ENCODE results near the gene CTSA.
A peak's percentile ranks its signal among the peaks of the same experiment; 100 is the strongest.

Gene CTSA

DNA sequence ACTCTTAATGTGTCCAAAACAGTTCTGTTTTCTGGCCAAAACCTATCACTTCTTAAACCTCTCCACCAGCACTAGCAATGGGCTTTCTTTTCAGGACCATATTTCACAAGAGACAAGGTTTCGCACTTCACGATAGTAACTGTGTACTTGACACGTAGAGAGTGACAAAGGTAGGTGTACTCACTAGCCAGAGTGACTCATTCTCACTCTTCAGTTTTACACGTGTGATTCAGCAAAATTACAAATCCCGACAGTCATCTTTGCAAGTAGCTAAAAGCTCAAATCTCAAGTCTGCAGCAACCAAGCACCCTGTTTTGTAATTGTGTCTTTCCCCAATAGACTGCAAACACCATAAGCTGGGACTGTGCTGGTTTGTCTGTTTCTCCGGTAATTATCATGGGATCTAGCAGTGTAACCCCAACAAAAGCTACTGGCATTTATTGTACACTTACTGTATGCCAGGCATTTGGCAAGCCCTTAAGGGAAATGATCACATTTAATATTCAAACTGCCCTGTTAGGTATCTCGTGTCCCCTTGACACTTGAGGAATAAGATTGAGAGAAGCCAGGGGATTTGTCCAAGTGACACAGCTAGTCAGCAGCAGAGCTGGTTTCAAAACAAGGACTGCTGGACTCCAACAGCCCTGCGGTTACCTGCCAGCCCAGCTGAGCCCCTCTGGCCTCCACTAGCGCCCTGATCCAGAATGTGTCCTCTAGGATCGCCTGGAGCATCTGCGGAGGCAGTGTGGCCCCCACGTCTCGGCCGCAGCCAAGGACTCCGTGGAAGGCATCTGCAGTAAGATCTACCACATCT is 53.2 kb downstream of the CTSA start:
- peak; percentile 14 for DNase-seq

DNA sequence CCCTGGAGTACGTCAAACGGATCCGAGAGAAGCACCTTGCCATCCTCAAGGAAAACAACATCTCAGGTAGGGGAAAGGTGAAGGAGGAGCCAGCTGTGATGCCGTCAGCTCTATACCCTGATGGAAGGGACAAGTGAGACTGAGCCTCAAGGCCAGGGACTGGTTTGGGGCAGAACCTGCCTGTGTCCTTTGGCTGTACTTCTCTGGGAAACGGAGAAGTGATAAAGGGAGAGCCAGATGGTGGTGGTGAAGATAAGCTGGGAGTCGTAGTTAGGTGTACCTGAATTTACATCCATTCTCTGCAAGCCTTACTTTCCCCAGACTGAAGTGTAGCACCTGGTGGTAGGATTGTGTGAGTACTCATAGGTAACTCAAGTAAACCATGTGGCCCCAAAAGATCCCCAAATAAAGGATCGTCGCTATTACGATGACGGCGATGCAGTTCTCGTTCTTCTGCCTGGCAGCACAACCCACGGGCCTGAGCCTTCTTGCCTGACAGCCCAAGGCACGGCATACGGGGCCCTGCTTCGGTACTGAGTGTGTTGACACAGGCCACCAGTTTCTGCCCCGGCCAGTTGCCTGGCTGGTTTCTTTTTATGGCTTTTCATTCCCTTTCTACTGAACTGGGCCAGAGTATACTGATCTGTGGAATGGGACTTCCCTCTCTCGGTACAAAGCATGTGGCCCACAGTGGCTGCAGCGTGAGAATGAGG is 54.0 kb downstream of the CTSA start:
- DNase-seq = no peak

GRCh38 chr20:45945678-45946148 is 54.6 kb downstream of the CTSA start:
- peak; percentile 38 for DNase-seq

DNA sequence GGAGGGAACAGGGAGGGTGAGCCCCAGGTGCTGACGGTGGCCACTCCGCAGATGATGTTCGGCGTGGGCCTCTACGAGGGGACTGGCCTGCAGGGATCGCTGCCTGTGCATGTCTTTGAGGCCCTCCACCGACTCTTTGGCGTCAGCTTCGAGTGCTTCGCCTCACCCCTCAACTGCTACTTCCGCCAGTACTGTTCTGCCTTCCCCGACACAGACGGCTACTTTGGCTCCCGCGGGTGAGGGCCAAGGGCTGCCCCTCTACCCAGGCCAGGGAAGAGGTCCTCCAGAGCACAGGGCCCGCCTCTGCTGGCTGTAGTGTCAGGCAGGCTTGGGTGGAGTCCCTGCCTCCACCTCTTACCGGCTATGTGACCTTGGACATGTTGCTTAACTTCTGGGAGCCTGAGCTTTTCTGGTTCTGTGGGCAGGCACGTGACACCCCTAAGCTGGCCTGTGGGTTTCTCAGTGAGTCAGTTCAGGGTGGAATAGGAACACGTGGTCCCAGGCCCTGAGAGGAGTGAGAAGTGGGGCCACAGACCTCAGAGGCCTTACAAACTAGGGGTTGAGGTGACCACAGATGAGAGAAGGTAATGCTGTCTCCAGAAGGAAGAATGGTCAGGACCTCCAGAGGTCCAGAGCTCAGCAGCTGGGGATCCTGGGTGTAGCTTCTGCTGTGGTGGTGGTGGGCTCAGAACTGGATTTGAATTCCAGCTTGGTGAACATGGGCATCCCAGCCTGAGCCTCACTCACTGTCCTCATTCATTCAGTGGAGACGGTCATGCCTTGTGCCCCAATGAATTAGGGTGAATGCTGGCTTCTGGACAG is 55.2 kb downstream of the CTSA start:
- DNase-seq = no peak

- no peak for DNase-seq
Observed at GRCh38 chr20:45947110-45947866, 56.2 kb downstream of the CTSA start.

- no peak for DNase-seq
Observed at GRCh38 chr20:45948261-45948733, 57.2 kb downstream of the CTSA start.
